GM12891 (cell line): ENCODE results near the gene FBP2.

Experiments
- PAX5 ChIP-seq: IDR thresholded peaks from 2 replicates; pipeline ENCODE4 v1.6.1; 2011; ENCODE audit warnings: low read length, moderate library complexity, mild to moderate bottlenecking; ENCODE audit not compliant: insufficient read depth, severe bottlenecking
- POLR2A ChIP-seq: IDR thresholded peaks from 2 replicates; pipeline ENCODE4 v1.6.1; 2011; ENCODE audit warnings: low read depth, low read length, control low read depth
- POLR2AphosphoS5 ChIP-seq: IDR thresholded peaks from 2 replicates; pipeline ENCODE4 v1.6.1; 2011; ENCODE audit warnings: low read depth, low read length, control low read depth
- TAF1 ChIP-seq: IDR thresholded peaks from 2 replicates; pipeline ENCODE4 v1.6.1; 2011; ENCODE audit warnings: low read depth, low read length, control low read depth

DNA sequence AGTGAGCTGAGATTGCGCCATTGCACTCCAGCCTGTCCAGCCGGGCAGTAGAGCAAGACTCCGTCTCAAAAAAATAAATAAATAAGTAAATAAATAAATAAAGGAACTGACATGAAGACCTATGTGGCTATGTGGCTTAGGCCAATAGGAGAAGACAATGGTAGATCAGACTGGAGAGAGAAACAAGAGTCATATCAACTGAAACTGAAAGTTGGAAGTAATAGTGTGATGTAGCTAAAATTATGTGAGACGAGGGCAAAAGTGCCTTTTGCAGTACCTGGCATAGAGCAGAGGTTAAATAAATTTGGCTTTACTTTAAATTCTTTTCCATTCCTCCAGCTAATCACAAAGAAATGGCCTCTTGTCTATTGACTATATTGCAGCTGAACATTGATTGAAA is 7.3 kb downstream of the FBP2 start:
- TF ChIP-seq POLR2A (no peak), TAF1 (no peak), POLR2AphosphoS5 (no peak), PAX5 (no peak)
